RWPE2 (cell line): ENCODE results near the gene CHST15.

Source experiments
- ATAC-seq: fragments of 200-7000 bp; cut with Tn5 transposase; 3 replicates; pipeline ENCODE4 v1.9.1; 2021; ENCODE audit warnings: low read depth
- DNase-seq: peaks from one replicate; pipeline ENCODE4 v3.0.0-alpha.2; 2020; ENCODE audit warnings: low spot score
- H3K27ac ChIP-seq: fragments of 450-650 bp; 2 replicates; pipeline ENCODE4 v1.5.1; 2017; ENCODE audit warnings: mild to moderate bottlenecking; ENCODE audit not compliant: poor library complexity, severe bottlenecking
- H3K27me3 ChIP-seq: fragments of 250-450 bp; sonication (Bioruptor Pico); 2 replicates; pipeline ENCODE4 v1.5.1; 2021; ENCODE audit warnings: mild to moderate bottlenecking, moderate library complexity; ENCODE audit not compliant: insufficient read depth, poor library complexity, severe bottlenecking
- H3K36me3 ChIP-seq: fragments of 250-450 bp; sonication (Bioruptor Pico); 2 replicates; pipeline ENCODE4 v1.5.1; 2020; ENCODE audit warnings: low read depth, mild to moderate bottlenecking, moderate library complexity
- H3K4me1 ChIP-seq: fragments of 250-450 bp; sonication (Bioruptor Pico); 2 replicates; pipeline ENCODE4 v1.5.1; 2021; ENCODE audit warnings: mild to moderate bottlenecking, moderate library complexity; ENCODE audit not compliant: insufficient read depth, poor library complexity, severe bottlenecking
- H3K4me3 ChIP-seq: fragments of 250-450 bp; sonication (Bioruptor Pico); 2 replicates; pipeline ENCODE4 v1.5.1; 2021; ENCODE audit warnings: mild to moderate bottlenecking, moderate library complexity; ENCODE audit not compliant: severe bottlenecking
- H3K9me3 ChIP-seq: fragments of 250-450 bp; sonication (Bioruptor Pico); 2 replicates; pipeline ENCODE4 v1.5.1; 2021; ENCODE audit warnings: mild to moderate bottlenecking, moderate library complexity; ENCODE audit not compliant: severe bottlenecking
- TF ChIP-seq, protein P1 (sequence below): fragments of 450-650 bp; IDR thresholded peaks from one replicate; pipeline ENCODE4 v1.5.1; 2017; ENCODE audit warnings: mild to moderate bottlenecking, moderate library complexity; ENCODE audit not compliant: poor library complexity, severe bottlenecking

CHST15 gene

DNA sequence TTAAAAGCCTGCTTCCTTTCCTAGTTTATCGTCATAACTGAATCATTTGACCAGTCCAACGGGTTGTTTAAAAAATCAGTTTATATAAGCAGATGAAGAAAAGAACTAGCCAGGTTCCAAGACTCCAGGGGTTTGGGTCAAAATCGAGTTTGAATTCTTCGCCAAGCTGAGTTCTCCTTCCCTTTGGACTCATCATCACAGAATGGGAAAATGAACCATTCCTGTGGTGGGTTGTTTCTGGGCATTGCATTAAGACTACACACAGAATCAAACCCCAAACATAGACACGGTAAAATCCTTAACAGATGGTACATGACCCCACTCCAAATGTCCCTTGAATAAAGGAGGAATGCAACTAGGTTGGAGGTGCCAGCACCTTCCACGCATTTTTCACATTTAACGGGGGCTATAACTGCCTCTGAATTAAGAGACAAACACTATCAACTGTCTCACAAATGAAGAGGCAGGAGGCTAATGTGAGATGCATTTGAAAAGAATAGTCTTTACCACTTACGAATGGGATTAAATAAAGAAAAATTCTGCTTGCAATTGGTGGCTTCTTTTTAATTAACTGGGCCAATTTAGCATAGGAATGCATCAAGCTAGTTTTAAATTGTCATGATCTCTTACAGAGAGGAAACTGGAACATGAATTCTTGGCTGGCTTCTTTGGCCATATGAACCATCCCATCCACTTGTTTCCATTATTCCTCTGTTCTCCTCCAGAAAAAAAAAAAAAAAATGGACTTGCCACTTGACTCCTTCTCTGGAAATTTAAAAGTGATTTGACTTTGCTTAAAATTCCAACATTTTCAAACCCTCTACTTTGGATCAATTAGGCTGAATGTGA is 61.1 kb downstream of the CHST15 start:
- TF ChIP-seq, protein P1, sequence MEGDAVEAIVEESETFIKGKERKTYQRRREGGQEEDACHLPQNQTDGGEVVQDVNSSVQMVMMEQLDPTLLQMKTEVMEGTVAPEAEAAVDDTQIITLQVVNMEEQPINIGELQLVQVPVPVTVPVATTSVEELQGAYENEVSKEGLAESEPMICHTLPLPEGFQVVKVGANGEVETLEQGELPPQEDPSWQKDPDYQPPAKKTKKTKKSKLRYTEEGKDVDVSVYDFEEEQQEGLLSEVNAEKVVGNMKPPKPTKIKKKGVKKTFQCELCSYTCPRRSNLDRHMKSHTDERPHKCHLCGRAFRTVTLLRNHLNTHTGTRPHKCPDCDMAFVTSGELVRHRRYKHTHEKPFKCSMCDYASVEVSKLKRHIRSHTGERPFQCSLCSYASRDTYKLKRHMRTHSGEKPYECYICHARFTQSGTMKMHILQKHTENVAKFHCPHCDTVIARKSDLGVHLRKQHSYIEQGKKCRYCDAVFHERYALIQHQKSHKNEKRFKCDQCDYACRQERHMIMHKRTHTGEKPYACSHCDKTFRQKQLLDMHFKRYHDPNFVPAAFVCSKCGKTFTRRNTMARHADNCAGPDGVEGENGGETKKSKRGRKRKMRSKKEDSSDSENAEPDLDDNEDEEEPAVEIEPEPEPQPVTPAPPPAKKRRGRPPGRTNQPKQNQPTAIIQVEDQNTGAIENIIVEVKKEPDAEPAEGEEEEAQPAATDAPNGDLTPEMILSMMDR, result no peak
- DNase-seq (no peak), ATAC-seq (no peak)
- no peak overlapping the region for H3K4me3 ChIP-seq
- no peaks in the 10 kb centered on the region for H3K27me3 ChIP-seq
- H3K9me3 ChIP-seq, result no peaks in the 10 kb centered on the region
- H3K4me1 ChIP-seq, result no peaks in the 10 kb centered on the region
- H3K27ac ChIP-seq, result no peak overlapping the region
- H3K36me3 ChIP-seq, result peaks cover 6% of the 10 kb centered on the region; the same call in 1 of the 2 replicates

DNA sequence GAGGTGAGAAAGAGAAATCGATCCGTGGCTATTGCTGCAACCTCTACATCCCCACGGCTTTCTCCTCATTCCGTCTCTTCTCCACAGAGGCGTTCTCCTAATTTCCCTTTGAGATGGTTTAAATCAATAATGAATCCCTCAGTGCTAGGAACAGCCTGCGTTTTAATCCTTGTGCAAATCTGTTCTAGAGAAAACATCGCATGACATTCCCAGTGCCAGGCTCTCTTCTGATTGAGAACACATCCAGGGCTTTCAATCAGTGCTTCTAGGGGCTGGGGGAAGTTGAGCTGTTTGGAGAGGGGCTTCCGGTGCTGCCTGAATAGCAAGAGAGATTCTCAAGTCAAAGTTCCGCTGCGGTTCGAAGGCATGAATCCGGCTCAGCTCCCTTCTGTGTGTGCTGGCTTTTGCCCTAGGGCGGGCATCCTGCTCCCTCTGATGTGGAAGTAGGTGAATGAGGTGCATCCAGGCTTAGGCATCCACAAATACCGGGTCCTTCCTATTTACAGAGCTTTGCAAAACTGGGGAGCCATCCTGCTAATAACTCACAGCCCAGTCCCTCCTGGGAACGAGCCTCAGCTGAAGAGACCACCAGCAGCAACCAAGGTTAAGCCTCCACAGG is 62.8 kb downstream of the CHST15 start:
- Histone ChIP-seq H3K27ac (no peak overlapping the region), H3K27me3 (no peaks in the 10 kb centered on the region), H3K36me3 (no peaks in the 10 kb centered on the region; the same call in 1 of the 2 replicates), H3K9me3 (no peaks in the 10 kb centered on the region), H3K4me3 (no peak overlapping the region), H3K4me1 (peaks cover 4% of the 10 kb centered on the region)
- ATAC-seq, result no peak
- no peak for DNase-seq
- TF ChIP-seq, protein P1, result no peak

DNA sequence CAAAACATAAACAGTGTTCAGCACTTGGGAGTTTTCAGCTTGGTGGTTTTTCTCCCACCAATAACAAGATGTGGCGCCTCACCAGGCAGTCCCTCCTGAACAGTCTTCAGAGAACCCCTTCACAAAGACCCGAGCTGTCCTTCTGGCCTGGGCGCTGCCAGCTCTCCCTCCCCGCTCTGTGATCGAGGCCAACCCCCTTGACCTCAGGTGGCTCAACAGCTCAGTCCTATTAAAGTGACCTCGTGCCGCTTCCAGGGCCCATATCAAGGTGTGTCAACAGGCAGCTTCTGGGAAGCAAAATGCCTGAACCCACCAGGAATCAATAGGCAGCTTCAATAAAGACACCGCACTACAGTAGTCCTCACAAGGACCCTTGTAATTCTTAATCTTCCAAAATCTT is 63.3 kb downstream of the CHST15 start:
- Histone ChIP-seq H3K4me3 (no peak overlapping the region), H3K36me3 (no peaks in the 10 kb centered on the region; the same call in 1 of the 2 replicates), H3K4me1 (peaks cover 10% of the 10 kb centered on the region), H3K27me3 (no peaks in the 10 kb centered on the region), H3K9me3 (no peaks in the 10 kb centered on the region), H3K27ac (no peak overlapping the region)
- DNase-seq (no peak), ATAC-seq (no peak)
- TF ChIP-seq, protein P1, result no peak

DNA sequence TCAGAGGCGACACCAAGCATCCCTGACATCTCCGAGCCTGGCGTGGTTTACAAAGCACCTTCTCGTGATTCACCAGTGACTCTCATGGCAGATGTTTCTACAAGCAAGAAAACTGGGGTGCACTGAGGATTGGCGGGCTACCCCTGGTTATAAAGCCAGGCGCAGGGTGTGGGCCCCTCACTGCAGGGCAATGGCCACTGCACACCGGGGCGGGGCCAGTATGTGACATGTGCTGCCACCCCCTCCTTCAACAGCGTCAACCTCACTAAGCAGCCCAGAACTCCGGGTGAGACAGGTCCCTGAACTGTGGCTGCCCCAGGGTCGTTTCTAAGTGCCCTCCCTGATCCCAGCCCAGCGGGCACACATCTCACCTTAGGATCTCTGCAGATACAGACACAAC is 63.8 kb downstream of the CHST15 start:
- DNase-seq, result no peak
- ATAC-seq, result no peak
- Histone ChIP-seq H3K4me1 (peaks cover 11% of the 10 kb centered on the region), H3K4me3 (no peak overlapping the region), H3K9me3 (no peaks in the 10 kb centered on the region), H3K36me3 (no peaks in the 10 kb centered on the region; the same call in 1 of the 2 replicates), H3K27ac (no peak overlapping the region), H3K27me3 (no peaks in the 10 kb centered on the region)
- TF ChIP-seq, protein P1, result no peak
